ENCODE results near the gene CHST7.

The CHST7 gene

GRCh38 chrX:46617906-46618305 lies 44.3 kb downstream of the CHST7 start:
- TF ChIP-seq CTCF (conservative IDR thresholded peaks at IDR 0.05): no peak
- H3K27ac ChIP-seq: no peak overlapping the region

- TF ChIP-seq CTCF (conservative IDR thresholded peaks at IDR 0.05): no peak
- H3K27ac ChIP-seq: no peak overlapping the region
Observed at GRCh38 chrX:46618947-46619346, 45.4 kb downstream of the CHST7 start.

DNA sequence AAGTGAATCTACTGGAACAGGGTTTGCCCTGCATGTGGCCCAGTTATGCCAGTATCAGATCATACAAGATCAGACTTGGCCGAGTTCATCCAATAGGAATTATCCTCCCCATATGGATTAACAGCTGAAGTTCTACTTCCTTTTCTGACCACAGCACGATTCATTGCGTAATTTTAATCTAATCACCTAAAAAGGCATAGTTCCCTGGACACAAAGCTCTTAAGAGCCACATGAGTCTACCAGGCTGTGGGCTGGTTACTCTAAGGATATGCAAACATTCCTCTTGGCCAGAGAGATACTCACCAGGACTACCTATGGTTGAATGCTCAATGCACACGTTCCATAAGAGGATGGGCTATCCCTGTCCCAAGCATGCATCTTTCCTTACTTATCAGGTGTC lies 46.9 kb downstream of the CHST7 start:
- TF ChIP-seq CTCF (conservative IDR thresholded peaks at IDR 0.05): no peak
- H3K27ac ChIP-seq: no peak overlapping the region

DNA sequence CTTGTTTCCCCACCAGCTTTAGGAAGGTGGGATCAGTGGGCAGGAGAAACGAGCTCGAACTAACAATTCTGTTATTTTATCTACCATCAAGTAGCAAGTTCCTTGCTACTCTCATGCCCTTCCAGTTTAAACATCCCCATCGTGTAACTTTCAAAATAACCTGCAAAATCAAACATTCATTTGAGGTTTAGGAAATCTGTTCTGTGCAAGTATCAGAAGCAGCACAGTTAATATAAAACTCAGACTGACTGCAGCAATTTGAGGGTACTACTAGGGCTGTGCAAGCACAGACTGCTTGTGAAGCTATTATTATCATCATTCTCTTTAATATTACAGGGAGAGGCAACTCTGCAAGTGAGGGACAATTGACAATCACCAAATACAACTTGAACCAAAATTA lies 48.0 kb downstream of the CHST7 start:
- no peak overlapping the region for H3K27ac ChIP-seq
- no peak for TF ChIP-seq CTCF (conservative IDR thresholded peaks at IDR 0.05)

GRCh38 chrX:46624090-46624786 lies 50.7 kb downstream of the CHST7 start:
- H3K27ac ChIP-seq: no peak overlapping the region
- no peak for TF ChIP-seq CTCF (conservative IDR thresholded peaks at IDR 0.05)

- no peak for TF ChIP-seq CTCF (conservative IDR thresholded peaks at IDR 0.05)
- peak overlapping the region; percentile 47 for H3K27ac ChIP-seq
Observed at GRCh38 chrX:46626566-46626965, 53.0 kb downstream of the CHST7 start.

- peak overlapping the region; percentile 47 for H3K27ac ChIP-seq
- no peak for TF ChIP-seq CTCF (conservative IDR thresholded peaks at IDR 0.05)
Observed at GRCh38 chrX:46627062-46627461, 53.5 kb downstream of the CHST7 start.

Data from VCaP (cell line).